PC-9 (cell line): ENCODE measurements around the gene CD180.

Experiments
- CTCF ChIP-seq: fragments of 200-600 bp; sonication (generic); conservative IDR thresholded peaks from 2 replicates; pipeline ENCODE4 v1.6.1; 2017; ENCODE audit warnings: mixed run types, antibody characterized with exemption, mild to moderate bottlenecking, moderate library complexity
- EZH2 ChIP-seq: fragments of 200-600 bp; sonication (generic); IDR thresholded peaks from 2 replicates; pipeline ENCODE4 v1.8.0; 2017; ENCODE audit warnings: antibody characterized with exemption, low read depth

GRCh38 chr5:67240846-67241245, 44.2 kb upstream of the CD180 start:
- TF ChIP-seq CTCF: no peak
- no peak for TF ChIP-seq EZH2
